Thyroid gland (tissue), 4 donors: ENCODE results near the gene REN.

Experiments used
- POLR2A ChIP-seq, 2 donors: fragments of 450-650 bp; IDR thresholded peaks; one replicate each; pipeline ENCODE4 v1.6.1; 2017; ENCODE audit warnings: antibody characterized with exemption in 2 of 2, mild to moderate bottlenecking in 2 of 2, moderate library complexity in 1 of 2
- TF ChIP-seq, protein P1 (sequence below), 6 experiments: fragments of 200-600 bp in 3 of 6; fragments of 450-650 bp in 3 of 6; sonication (generic) in 3 of 6; IDR thresholded peaks; one replicate each; pipeline ENCODE4 v1.5.1; 2016 to 2019; ENCODE audit warnings: antibody characterized with exemption in 6 of 6, mild to moderate bottlenecking in 2 of 6, inconsistent platforms in 1 of 6, moderate library complexity in 1 of 6

- TF ChIP-seq, protein P1, sequence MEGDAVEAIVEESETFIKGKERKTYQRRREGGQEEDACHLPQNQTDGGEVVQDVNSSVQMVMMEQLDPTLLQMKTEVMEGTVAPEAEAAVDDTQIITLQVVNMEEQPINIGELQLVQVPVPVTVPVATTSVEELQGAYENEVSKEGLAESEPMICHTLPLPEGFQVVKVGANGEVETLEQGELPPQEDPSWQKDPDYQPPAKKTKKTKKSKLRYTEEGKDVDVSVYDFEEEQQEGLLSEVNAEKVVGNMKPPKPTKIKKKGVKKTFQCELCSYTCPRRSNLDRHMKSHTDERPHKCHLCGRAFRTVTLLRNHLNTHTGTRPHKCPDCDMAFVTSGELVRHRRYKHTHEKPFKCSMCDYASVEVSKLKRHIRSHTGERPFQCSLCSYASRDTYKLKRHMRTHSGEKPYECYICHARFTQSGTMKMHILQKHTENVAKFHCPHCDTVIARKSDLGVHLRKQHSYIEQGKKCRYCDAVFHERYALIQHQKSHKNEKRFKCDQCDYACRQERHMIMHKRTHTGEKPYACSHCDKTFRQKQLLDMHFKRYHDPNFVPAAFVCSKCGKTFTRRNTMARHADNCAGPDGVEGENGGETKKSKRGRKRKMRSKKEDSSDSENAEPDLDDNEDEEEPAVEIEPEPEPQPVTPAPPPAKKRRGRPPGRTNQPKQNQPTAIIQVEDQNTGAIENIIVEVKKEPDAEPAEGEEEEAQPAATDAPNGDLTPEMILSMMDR (IDR thresholded peaks at IDR 0.05) = peak; percentile 96 to 99 (median 98)
- TF ChIP-seq POLR2A (IDR thresholded peaks at IDR 0.05) = no peak
Measured at GRCh38 chr1:204162494-204163074, 3.6 kb downstream of the REN start.
